Right forelimb (tissue), 1 donor: ENCODE measurements around the gene ATP23.

Experiments
- DNase-seq: peaks from one replicate; pipeline ENCODE4 v3.0.0-alpha.2; 2018

The ATP23 gene

DNA sequence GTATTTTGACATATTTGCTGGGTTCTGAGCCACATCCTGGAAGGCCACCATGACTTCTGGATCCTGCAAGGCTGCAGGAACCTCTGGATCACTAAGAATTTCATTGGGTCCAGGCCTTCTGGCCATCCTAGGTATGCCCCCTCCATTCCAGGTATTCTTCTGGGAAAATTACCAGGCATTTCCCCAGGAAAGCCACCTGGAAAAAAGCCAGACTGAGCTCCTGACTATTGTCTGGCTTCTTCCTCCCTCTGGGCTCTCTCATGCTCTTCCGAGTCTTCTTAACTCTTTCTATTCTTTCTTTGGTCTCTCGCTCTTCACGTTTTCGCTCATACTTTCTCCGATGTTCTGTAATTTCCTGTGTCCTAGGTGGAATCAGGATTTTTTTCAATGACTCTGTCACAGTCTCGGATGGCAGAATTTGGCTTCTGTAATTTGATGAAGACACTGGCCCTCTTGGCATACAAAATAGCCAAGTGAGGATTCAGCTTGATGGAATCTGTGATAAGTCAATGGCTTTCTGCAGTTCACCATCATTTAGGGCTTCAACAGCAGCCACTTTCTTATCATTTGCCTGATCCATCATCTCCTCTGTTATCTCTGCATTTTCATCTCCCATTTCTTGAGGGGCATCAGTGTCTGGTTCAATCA is 42.6 kb downstream of the ATP23 start:
- DNase-seq: no peak

DNA sequence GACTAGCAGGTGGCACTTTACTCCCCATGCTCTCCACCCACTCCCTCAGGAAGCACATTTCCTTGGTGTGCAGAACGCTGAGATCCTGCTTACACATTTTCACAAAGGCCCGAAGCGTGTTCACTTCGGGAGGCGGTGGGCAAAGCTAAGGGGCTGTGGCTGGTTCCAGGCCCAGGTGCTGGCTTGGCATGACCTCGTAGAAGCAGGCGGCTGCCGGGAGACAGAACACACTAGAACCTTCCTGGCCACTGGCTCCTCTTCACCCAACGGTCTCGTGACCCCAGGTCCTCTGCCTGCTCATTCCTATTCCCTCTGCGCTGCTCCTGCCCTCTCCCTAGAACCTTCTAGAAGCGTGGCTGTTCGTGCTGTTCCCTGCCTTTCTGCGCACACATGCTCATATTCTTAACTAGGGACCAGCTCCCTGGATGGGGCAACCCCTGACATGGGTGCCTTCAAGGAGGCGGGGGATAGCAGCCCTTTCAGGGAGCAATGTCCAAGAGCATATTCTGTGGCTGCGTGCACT is 43.3 kb downstream of the ATP23 start:
- DNase-seq: no peak

DNA sequence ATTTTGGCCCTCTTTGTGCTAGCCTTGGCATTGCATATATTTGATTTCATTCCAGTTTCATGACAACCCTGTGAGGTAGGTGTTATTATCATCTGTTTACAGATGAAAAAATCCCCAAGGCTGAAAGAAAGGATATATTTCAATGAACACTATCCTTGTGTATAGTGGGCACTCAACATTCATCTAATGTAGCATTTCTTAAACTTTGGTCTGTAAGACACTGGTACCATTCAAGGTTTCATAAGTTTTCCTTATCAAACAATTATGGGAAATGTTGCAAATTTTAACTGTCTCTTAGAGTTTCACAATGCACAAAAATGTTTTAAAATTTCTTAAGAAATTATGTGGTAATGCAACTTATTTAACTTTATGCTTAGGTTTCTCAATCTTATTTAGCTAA is 44.3 kb downstream of the ATP23 start:
- no peak for DNase-seq

DNA sequence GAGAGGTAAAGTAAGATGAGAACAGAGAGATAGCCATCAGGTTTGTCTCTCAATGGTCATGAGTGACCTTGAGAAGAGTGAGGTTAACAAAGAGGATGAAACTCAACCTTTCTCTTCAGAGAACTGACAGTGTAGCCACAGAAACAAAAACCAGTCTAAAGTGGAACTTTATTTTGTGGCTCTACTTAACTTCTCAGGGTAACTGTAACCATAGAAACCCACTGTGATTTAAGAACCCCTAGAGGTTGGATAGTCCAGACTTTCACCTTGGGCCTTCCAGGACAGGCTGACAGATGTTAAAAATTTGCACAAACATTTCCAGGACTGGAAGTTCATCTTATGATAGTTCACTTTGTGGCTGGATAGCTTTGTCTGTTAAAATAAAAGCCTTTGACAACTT is 48.5 kb downstream of the ATP23 start:
- DNase-seq: no peak

DNA sequence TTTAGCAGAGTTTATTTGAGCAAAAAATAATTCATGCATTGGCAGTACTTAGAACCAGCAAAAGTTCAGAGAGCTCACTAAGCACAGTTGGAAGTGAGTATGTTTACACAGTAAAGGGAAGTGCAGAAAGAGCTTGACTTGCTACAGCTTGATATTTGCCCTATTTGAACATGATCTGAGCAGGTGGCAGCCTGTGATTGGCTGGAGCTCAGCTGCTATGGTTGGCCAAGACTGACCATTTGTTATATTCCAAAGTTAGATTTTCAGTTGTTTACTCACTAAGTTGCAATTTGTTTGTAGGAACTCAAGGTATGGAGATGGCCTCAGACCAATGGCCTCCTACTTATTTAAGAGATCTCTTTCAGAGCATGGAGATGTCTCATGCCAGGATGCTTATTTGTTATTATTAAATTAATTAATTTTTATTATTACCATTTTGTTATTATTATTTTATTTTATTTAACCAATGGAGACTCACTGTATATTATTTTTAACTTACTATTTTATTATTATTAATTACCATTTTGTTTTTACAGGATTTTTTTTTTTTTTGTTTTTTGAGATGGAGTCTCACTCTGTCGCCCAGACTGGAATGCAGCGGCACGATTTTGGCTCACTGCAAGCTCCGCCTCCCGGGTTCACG is 49.0 kb downstream of the ATP23 start:
- DNase-seq: no peak

DNA sequence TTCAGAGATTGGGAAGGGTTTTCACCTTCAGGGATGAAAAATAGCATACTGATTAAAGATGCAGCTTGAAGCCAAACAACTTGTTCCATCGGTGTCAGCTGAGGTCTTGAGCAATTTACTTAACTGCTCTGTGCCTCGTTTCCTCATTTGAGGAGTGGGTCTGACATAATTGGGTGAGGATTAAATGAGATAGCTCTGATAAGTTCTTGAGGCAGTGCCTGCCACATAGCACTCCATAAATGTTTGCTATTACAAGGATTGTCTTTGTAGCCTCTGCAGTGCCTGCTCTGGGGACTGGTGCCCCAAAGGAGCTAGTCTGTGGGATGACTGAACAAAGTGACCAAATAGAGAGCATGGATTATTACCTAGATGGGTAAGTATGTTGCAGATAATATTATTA is 50.6 kb downstream of the ATP23 start:
- no peak for DNase-seq

DNA sequence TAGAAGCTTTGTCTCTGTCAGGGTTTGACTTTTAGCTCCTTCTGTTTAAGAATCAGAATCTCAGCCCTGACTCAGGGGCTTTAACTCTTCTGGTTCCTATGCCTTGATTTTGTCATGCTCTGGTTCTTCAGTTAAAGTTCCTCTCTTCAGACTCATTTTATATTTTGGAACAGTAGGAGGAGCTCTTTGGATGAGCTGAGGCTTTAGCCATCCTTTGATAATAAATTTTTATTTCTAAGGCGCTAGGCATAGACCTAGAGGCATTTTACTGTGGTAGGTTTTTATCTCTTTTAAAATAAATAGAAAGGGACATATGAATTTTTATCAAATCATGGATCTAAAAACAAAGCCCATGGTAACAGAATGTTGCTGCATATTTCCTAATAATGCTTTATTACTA is 51.7 kb downstream of the ATP23 start:
- DNase-seq: no peak

DNA sequence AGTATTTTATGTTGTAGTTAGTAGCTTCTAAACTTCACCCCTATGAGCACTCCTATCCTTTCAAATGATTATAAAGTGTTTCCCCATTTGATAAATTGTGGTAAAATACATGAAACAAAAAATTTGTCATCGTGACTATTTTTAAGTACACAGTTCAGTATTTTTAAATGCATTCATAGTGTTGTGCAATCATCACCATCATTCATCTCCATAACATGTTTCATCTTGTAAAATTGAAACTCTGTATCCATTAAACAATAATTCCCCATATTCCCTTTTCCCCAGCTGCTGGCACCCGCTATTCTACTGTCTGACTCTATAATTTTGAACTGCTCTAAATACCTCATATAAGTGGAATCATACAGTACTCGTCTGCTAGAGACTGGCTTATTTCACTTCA is 52.5 kb downstream of the ATP23 start:
- DNase-seq: no peak

DNA sequence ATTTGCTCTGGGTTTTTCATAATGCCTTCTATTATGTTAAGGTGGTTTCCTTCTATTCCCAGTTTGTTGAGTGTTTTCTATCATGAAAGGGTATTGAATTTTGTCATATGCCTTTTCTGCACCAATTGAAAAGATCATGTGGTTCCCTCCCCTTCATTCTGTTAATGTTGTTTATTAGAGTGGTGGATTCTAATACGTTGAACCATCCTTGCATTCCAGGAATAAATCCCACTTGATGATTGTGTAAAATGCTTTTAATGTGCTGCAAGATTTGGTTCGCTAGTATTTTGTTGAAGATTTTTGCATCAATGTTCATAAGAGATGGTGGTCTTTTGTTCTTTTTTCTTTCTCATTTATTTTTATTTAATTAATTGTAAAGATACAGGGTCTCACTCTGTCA is 55.2 kb downstream of the ATP23 start:
- no peak for DNase-seq

DNA sequence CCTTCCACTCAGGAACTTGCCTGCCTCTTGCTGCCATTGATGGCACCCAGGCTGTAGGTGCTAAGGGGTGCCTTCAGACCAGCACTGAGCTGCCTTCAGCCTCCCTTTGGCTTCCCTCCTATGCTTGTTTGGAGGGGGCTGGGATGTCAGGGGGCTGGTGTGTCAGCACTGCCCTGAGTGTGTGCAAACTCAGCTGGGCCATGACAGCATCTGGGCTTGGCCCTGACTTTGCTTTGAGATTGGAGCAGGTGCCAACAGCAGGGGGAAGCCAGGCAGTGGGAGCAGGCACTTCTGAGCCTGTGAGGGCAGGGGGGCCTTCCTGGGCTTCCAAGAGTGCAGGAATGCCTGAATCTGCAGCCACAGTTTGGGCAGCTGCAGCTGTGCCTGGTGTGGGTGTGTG is 56.9 kb downstream of the ATP23 start:
- DNase-seq: no peak

DNA sequence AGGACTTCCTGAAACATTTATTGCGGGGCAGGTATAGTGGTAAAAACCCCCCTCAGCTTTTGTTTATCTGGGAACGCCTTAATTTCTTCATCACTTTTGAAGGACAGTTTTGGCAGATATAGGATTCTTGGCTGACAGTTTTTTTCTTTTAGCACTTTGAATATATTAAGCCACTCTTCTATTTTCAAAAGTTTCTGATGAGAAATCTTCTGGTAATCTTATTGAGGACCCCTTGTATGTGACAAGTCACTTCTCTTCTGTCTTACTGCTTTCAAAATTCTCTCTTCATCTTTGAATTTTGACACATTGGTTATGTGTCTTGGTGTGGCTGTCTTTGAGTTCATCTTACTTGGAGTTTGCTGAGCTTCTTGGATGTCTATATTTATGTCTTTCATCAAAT is 59.1 kb downstream of the ATP23 start:
- no peak for DNase-seq

DNA sequence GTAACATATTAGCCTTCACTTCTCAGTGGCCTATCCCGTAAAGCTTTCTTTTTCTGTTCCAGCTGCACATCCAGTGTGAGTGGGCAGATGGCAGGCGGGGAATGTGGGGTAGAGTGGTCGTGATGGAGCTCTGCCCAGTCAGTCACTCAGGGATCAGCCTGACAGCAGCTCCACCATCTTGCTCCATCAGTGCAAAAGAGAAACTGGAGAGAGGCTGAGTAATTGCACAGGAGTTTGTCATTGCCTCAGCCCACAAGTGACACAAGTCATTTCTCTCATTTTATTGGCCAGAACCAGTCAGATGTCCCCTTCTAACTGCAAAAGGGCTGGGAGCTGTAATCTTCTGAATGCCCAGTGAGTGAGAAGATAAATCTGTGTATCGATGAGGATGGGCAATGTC is 66.5 kb downstream of the ATP23 start:
- DNase-seq: no peak

DNA sequence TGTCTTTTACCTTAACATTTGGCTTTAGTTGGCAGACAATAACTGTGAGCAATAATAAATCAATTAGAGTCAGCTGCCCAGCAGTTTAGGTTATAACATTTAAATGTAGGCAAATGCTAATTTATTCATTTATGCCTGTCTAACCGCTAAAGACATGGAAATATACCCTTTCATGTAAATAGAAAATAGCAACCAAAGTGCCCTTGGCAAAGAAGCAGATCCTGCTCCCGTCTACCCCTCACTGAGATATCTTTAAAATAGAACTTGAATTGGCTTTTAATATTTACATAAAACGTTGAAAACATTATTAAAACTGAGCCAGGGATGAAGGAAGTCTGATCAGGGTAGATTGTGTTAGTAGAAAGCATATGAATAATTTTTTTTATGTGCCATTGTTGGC is 67.3 kb downstream of the ATP23 start:
- DNase-seq: no peak
